Panc1 (cell line): Measurements from ENCODE around the gene ITGAD. TPM values are rescaled to one million over a fixed set of nuclear protein-coding genes. Genes with fewer than 3 reads are reported as not detected.

Experiments
- ATAC-seq: fragments of 200-7000 bp; cut with Tn5 transposase; 2 replicates; pipeline ENCODE4 v1.9.1; 2020; ENCODE audit warnings: mild to moderate bottlenecking, moderate library complexity
- BruUV-seq: library from RNA; stranded (reverse); fragments of 400-500 nt; replicated peaks from 2 replicates; lab custom pipeline; 2021; lab: Mats Ljungman, UMichigan
- CTCF ChIA-PET: fragments of 300-600 bp; sonication (Branson Sonifier 250); formaldehyde crosslinking; loops from one replicate; lab custom pipeline; 2022; ENCODE audit warnings: antibody characterized with exemption; lab: Charles Lee
- POLR2A ChIA-PET: fragments of 300-600 bp; sonication (Branson Sonifier 250); formaldehyde crosslinking; loops from one replicate; lab custom pipeline; 2022; ENCODE audit warnings: antibody characterized with exemption; lab: Charles Lee
- DNase-seq: peaks from one replicate; pipeline ENCODE4 v3.0.0-alpha.2; 2010; ENCODE audit warnings: low read depth, low spot score
- H3K27ac ChIP-seq: 2 replicates; pipeline ENCODE4 v1.5.1; 2011; ENCODE audit warnings: mild to moderate bottlenecking, low read length, inconsistent platforms
- H3K27me3 ChIP-seq: fragments of 200-500 bp; sonication (Bioruptor generic); 2 replicates; pipeline ENCODE4 v1.6.0; 2014; ENCODE audit warnings: low read length, inconsistent platforms; ENCODE audit not compliant: control insufficient read depth, insufficient read depth
- H3K36me3 ChIP-seq: fragments of 200-500 bp; sonication (Bioruptor generic); 2 replicates; pipeline ENCODE4 v1.5.1; 2014; ENCODE audit warnings: inconsistent platforms, mild to moderate bottlenecking, low read length, moderate library complexity; ENCODE audit not compliant: control insufficient read depth, insufficient read depth
- H3K4me1 ChIP-seq: 2 replicates; pipeline ENCODE4 v1.5.1; 2011; ENCODE audit warnings: inconsistent platforms, mild to moderate bottlenecking, low read length, moderate library complexity; ENCODE audit not compliant: control insufficient read depth, insufficient read depth
- H3K4me3 ChIP-seq, 2 experiments: 2 replicates each; pipeline ENCODE4 v1.5.1; 2011 to 2012; ENCODE audit warnings: low read depth in 2 of 2, low read length in 2 of 2, mild to moderate bottlenecking in 2 of 2, inconsistent platforms in 1 of 2, moderate library complexity in 1 of 2
- H3K9me3 ChIP-seq: fragments of 200-500 bp; sonication (Bioruptor generic); 2 replicates; pipeline ENCODE4 v1.5.1; 2014; ENCODE audit warnings: low read depth, mild to moderate bottlenecking, inconsistent platforms, low read length, moderate library complexity; ENCODE audit not compliant: control insufficient read depth, insufficient read depth
- CTCF ChIP-seq: fragments of 450-650 bp; IDR thresholded peaks from 2 replicates; pipeline ENCODE4 v1.5.1; 2017; ENCODE audit warnings: mild to moderate bottlenecking
- POLR2AphosphoS5 ChIP-seq: IDR thresholded peaks from 2 replicates; pipeline ENCODE4 v1.6.1; 2012; ENCODE audit warnings: mild to moderate bottlenecking, low read depth, low read length, moderate library complexity
- REST ChIP-seq, 2 experiments: IDR thresholded peaks; 2 replicates each; pipeline ENCODE4 v1.6.1; 2011 to 2012; ENCODE audit warnings: low read depth in 2 of 2, control low read depth in 1 of 2, low read length in 1 of 2, mild to moderate bottlenecking in 1 of 2, moderate library complexity in 1 of 2; ENCODE audit not compliant: insufficient read depth in 1 of 2
- SIN3A ChIP-seq: IDR thresholded peaks from 2 replicates; pipeline ENCODE4 v1.6.1; 2012; ENCODE audit warnings: low read depth, mild to moderate bottlenecking, low read length, moderate library complexity, borderline replicate concordance; ENCODE audit not compliant: insufficient read depth
- TCF7L2 ChIP-seq: IDR thresholded peaks from 2 replicates; pipeline ENCODE4 v1.6.1; 2011; ENCODE audit warnings: mild to moderate bottlenecking, low read depth, low read length, inconsistent platforms
- in situ Hi-C: cut with HindIII; loops from 2 replicates; pipeline ENCODE4 v1.10.0; 2016; ENCODE audit warnings: low sequenced_read_pairs, low pct_unique_long_range_greater_than_20kb
- intact Hi-C: fragments of 100-400 bp; cut with micrococcal nuclease; formaldehyde crosslinking; loops from one replicate; pipeline ENCODE4 v1.10.0; 2022; ENCODE audit not compliant: unreplicated experiment
- total RNA-seq: library from RNA; stranded (reverse); gene quantifications from one replicate; pipeline ENCODE4 v1.2.1, GENCODE V29; 2021; ENCODE audit not compliant: unreplicated experiment

Gene ITGAD
- total RNA-seq, 1 experiment from 2014 or later = not detected

GRCh38 chr16:31474773-31475738 is 81.9 kb downstream of the ITGAD start:
- no peaks in the 10 kb centered on the region for H3K27me3 ChIP-seq
- ChIA-PET CTCF (no interaction called here), POLR2A (no interaction called here)
- in situ Hi-C loops = no loop called here
- intact Hi-C loops = loop anchor here (5.0 kb wide), 2 partner anchors 52 to 222 kb away; partner anchors contain the start of gene AHSP
- H3K4me1 ChIP-seq = peaks cover 8% of the 10 kb centered on the region; the same call in 1 of the 2 replicates
- peaks cover 3% of the 10 kb centered on the region; the same call in 1 of the 2 replicates for H3K36me3 ChIP-seq
- ATAC-seq (no peak), DNase-seq (no peak)
- no TSS peak for BruUV-seq
- TF ChIP-seq TCF7L2 (no peak), REST (IDR thresholded peaks at IDR 0.05; ENCODE audit: insufficient read depth in 1 of 2, low read depth in 2 of 2, low read length in 1 of 2) (no peak), CTCF (no peak), SIN3A (no peak), POLR2AphosphoS5 (no peak)
- H3K9me3 ChIP-seq = no peaks in the 10 kb centered on the region
- H3K27ac ChIP-seq = no peak overlapping the region
- H3K4me3 ChIP-seq = no peak overlapping the region

GRCh38 chr16:31475946-31476302 is 82.8 kb downstream of the ITGAD start:
- Histone ChIP-seq H3K4me1 (peaks cover 8% of the 10 kb centered on the region; the same call in 1 of the 2 replicates), H3K36me3 (peaks cover 3% of the 10 kb centered on the region; the same call in 1 of the 2 replicates), H3K27me3 (no peaks in the 10 kb centered on the region), H3K27ac (no peak overlapping the region), H3K9me3 (no peaks in the 10 kb centered on the region), H3K4me3 (no peak overlapping the region)
- CTCF ChIA-PET = no interaction called here
- ATAC-seq (no peak), DNase-seq (no peak)
- POLR2A ChIA-PET = no interaction called here
- intact Hi-C loops (loop anchor here (5.0 kb wide), 1 partner anchor 51 kb away; the partner anchor contains the start of gene AHSP), in situ Hi-C loops (no loop called here)
- BruUV-seq = no TSS peak
- no peak for TF ChIP-seq REST (IDR thresholded peaks at IDR 0.05; ENCODE audit: insufficient read depth in 1 of 2, low read depth in 2 of 2, low read length in 1 of 2)
- TF ChIP-seq SIN3A = no peak
- TF ChIP-seq TCF7L2 = no peak
- no peak for TF ChIP-seq POLR2AphosphoS5
- TF ChIP-seq CTCF = no peak
